Right hindlimb (tissue), 1 donor: ENCODE data around the gene TOB1.
A peak's percentile ranks its signal among the peaks of the same experiment; 100 is the strongest.

Experiments
- DNase-seq: peaks from one replicate; pipeline ENCODE4 v3.0.0-alpha.2; 2018

The TOB1 gene

DNA sequence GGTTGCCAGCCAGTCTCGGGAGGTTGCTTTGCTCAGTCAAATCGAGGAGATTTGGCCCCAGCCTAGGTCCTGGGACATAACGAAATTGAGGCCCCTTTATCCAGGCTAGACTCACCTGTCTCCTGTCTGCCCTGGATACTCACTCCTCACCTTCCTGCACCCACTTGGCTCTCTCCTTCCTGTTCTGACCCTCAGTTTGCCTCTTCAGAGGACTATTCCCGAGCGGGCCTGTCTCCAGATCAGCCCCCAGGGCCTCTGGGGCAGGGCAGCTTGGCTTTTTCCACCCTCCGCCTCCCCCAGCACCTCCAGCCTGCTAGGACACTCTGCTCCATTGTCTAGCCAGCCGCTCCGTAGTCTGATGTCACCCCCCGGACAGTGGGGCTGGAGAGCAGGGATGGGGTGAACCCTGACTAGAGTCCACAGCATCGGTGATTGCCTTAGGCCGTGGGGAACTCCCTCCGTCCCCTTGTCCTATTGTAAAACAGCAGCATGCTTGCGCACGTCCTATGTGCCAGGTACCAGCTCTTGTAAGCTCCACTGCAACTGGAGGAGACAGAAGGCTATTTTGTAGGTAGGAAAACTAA is 21.9 kb downstream of the TOB1 start:
- no peak for DNase-seq

DNA sequence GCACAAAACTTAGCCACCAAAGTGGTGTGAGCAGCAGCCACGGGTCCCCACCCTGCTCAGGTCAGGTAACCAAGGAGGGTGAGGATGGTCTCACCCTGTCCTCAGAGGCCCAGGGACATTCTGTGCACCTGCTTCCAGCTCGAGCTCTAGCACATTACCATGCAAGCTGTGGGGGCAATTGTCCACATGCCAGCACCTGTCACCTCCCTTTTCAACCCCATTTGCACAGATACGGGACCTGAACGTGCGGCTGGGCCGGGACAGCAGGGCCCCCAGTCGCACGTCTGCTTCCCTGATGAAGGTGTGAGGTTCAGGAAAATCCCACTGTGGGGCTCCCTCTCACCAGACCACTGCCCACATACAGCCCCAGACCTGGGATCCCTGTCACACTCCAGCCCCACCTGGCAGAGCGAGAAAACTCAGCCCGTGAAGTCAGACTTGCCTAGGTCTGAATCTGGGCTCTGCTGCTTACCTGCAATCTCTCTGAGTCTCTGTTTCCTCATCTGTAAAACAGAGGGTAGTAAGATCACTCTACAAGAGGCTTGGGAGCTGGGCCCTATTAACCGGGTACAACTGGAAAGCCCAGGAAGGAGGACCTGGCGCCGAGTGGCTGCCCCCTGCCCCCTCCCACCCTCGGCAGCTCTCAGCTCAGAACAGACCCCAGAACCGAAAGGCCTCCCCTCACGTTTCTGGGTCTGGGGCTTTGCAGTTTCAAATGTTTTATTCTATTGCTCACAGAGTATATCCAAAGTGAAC is 22.8 kb downstream of the TOB1 start:
- DNase-seq: no peak

DNA sequence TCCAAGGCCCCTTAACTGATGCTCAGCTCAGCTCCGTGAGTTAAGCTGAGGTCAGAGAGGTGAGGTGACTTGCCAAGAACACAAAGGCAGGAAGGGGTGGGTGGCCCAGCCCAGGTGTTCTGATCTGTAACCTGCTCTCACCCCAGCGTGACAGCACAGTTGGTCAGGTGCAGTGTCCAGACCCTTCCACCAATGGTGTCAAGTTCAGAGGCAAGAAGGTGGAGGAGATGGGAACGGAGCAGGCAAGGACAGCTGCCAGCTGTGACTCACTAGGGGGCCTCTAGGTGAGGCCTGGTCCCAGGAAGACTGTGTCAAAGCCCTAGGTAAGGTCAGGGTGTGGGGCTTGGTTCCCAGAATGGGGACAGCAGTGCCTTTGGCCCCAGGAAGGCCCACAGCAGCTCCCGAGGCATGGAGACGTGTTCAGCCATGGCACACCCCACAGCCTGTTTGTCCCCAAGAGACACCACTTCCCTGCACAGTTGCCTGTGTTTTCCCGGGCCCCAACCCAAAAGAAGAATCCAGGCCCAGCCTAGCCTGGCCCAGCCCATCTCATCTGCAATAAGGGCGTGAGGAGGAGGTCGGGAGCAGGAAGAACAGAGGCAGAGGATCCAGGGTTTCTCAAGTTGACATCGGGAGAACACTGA is 23.5 kb downstream of the TOB1 start:
- DNase-seq: no peak

DNA sequence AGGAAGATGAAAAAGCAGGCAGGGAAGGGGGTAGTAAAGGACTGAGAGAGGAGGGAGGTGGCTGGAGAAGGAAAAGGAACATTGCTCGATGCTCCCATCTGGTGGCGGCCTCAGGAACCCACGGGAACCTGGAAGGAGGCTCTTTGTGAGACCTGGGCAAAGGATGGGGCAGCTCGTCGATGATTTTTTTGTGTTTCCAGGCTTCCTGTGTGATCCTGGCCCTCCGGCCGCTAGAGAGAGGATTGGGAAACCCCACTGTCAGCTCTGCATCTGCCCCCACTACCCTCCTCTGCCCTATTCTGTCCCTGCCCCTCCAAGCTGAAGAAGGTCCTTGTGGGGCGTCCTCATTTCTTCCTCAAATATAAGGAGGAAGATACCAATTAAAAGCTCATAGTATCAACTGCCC is 24.2 kb downstream of the TOB1 start:
- peak; percentile 84 for DNase-seq

DNA sequence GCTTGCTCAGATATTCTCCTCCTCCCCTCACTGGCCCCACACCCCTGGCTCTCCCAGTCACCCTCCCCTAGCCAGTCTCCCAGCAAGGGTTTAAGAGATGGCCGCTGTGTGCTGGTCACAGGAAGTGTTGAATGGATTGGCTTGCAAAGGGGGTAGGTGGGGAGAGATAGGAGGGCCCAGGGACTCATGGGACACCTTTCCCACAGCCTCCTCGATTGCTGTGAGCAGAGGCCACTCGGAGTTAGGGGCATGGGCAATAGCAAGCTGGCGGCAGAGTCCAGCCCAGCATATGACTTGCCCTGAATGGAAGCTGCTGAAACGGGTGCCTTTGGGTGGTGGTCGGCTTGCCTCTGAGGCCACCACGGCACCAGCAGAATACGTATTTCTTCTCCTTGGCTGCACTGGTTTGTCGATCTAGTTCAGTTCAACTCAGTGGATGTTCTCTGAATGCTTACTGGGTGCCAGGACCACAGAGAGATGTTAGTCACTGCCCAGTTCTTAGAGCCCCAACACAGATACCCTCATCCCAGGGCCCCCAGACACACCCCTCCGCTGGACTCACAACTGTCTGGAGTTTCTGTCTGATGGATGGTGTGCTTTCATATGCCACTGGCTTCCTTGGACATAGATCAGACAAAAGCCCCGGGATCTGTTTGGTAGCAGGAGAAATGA is 24.7 kb downstream of the TOB1 start:
- no peak for DNase-seq

DNA sequence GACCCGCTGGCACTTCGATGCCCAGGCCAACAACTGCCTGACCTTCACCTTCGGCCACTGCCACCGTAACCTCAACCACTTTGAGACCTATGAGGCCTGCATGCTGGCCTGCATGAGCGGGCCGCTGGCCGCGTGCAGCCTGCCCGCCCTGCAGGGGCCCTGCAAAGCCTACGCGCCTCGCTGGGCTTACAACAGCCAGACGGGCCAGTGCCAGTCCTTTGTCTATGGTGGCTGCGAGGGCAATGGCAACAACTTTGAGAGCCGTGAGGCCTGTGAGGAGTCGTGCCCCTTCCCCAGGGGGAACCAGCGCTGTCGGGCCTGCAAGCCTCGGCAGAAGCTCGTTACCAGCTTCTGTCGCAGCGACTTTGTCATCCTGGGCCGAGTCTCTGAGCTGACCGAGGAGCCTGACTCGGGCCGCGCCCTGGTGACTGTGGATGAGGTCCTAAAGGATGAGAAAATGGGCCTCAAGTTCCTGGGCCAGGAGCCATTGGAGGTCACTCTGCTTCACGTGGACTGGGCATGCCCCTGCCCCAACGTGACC is 25.8 kb downstream of the TOB1 start:
- no peak for DNase-seq

DNA sequence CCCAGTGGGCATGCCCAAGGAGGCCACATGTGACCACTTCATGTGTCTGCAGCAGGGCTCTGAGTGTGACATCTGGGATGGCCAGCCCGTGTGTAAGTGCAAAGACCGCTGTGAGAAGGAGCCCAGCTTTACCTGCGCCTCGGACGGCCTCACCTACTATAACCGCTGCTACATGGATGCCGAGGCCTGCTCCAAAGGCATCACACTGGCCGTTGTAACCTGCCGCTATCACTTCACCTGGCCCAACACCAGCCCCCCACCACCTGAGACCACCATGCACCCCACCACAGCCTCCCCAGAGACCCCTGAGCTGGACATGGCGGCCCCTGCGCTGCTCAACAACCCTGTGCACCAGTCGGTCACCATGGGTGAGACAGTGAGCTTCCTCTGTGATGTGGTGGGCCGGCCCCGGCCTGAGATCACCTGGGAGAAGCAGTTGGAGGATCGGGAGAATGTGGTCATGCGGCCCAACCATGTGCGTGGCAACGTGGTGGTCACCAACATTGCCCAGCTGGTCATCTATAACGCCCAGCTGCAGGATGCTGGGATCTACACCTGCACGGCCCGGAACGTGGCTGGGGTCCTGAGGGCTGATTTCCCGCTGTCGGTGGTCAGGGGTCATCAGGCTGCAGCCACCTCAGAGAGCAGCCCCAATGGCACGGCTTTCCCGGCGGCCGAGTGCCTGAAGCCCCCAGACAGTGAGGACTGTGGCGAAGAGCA is 26.4 kb downstream of the TOB1 start:
- no peak for DNase-seq

DNA sequence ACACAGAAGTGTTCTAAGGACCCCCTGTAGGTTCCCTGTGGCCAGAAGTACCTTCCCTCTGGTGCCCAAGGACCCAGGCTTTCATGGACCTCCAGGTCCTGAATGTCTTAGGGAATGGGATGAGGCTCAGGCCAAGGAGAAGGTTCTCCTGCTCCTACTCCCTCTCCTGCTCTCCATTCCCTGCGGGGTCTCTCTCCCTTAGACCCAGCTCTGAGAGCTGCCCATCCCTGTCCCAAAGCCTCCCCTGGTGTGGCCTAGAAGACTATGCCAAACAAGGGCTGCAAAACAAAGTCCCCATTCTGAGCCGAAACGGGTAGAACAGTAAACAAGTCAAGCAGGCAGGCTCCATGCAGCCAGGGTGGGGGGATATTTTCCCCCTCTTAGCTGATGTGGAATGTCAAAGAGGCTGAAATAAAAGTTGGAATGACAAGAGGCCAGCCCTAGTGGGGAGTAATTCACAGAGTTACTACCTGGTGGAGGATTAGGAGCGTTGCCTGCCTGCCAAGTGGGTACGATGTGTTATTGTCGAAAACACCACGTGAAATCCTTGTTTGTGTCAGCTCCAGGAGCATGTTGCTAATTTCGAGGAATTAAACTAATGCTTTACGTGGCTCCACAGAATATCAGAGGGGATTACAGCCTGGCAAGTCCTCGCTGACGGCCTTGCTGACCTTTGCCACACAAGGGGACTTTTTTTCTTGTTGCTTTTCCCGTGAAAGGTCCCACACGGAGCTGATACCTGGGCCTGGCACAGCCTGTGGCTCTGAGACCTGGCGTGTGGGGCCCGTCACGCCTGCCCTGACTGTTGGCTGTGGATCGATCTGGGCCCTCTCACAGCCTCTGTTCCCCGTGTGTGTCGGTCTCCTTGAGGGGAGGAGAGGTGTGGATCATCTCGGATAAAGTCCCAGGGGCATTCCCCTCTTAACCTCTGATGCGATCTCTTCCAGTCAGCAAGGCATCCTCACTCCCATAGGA is 27.9 kb downstream of the TOB1 start:
- DNase-seq: no peak

DNA sequence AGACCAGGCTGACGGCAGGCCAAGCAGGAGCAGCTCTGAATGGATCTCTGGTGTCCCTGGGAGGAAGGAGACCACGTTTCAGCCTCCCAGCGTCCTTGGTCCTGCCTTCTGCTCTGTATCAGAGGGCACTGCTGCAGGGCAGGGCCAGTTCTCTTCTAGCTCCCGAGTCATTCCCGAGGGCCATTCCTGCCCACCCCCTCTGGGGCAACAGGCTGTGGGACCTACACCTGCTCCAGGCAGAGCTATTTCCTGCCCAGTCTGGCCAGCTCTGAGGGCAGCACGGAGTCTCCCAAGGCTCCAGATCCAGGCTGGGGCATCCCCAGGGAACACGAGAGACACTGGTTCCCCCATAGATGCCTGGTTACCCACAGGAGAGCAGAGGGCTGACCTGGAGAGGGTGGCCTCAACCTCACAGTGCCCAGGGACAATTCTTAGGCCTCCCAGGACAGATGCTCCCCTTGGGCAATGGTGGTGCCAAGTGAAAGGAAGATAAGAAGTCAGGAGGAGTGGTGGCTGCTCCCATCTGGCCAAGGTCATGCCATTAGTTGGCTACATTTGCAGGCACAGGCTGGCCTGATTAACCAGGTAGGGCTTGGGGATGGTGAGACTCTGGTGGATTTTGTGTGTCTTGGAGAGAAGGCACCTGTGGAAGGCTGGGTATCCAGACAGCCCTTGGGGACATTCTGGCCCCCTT is 28.7 kb downstream of the TOB1 start:
- DNase-seq: no peak

DNA sequence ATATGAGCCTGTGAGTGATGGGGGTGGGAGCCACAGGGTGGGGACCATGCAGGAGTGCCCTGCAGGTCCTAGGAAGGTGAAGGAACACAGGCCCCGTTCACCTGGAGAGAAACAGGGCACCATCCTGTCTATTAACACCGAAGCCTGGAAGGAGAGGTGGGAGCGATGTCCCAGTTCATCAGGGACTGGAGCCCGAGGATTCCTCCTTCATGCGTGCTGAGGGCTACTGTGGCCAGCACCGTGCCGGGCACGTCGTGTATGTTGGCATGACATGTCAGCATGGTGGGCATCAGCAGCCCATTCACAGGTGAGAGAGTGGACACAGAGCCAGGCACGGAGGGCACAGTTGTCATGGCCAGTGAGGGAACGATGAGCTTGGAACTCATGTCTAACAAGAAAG is 29.3 kb downstream of the TOB1 start:
- DNase-seq: no peak

DNA sequence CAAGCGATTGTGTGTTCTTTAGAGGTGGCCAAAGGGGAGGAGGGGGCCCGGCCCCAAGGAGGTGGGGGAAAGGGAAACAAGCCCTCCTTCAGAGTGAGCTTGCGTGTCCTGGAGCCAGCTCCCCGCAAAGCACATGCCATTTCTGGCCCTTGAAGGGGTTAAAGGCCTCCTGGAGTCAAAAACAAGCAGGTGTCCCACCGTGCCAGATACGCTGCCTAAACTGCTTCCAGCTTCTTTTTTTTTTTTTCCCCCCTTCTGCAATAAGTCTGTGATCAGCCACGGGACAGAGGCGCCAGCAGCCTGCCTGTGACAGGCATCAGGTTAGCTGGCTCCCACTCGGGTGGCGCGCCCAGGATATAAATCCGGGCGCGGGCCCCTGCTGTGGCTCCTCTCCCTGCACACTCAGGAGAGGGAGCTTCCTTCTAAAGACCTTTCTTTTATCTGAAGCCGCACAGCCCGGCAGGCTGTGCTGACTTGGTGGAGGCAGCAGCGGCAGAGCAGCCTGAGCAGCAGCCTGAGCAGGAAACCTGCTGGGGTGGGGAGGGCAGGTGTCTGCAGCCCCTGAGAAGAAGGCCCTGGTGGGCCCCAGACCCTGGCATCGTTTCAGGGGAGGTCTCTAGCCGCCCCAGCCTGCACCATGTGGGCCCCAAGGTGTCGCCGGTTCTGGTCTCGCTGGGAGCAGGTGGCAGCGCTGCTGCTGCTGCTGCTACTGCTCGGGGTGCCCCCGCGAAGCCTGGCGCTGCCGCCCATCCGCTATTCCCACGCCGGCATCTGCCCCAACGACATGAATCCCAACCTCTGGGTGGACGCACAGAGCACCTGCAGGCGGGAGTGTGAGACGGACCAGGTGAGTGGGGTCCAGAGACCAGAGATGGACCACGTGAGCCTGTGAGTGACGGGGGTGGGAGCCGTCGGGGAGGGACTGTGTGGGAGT is 30.6 kb downstream of the TOB1 start, which contains the start of gene WFIKKN2:
WFIKKN2 (plus strand) TSS at position 286 of the 934 bp plus-strand sequence; CDS start at position 638, 352 bp downstream.
- DNase-seq: peak; percentile 39

DNA sequence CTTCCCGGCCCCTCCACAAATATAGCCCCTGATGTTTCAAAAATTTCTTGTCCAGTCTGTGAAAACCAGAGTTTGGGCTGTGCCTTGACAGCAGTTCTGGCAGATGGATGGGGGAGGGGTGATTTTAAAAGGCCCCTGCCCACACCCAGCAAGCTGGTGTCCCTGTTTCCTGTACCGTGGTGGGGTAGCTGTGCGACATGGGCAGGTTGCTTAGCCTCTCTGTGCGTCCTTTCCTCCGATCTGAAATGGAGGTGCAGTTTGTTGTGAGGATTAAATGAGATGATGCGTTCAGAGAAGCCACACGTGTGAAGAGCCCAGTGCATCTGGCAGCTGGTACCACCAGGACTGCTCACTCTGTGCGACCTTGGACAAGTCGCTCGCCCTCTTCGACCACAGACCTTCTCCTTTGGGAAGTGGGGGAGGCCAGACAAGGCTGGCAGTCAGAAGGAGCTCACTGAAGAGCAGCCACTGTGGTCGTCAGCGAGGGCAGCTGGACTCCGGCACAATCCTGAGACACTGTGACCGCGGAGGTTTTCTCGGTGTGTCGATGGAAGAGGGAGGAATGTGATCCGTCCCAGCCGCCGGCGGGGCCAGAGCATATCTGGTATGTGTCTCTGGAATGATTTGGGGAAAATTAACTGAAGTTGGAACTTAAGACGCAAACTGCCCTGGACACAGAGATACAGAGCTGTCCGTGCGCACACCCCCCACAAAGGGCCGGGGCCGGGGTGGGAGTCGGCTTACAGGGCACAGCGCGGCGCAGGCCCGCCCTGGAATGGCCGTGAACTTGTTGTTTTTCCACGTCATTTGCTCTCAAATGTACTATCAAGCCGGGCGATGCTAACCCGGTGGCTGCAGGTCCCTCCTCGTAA is 31.5 kb downstream of the TOB1 start:
- peak; percentile 70 for DNase-seq

DNA sequence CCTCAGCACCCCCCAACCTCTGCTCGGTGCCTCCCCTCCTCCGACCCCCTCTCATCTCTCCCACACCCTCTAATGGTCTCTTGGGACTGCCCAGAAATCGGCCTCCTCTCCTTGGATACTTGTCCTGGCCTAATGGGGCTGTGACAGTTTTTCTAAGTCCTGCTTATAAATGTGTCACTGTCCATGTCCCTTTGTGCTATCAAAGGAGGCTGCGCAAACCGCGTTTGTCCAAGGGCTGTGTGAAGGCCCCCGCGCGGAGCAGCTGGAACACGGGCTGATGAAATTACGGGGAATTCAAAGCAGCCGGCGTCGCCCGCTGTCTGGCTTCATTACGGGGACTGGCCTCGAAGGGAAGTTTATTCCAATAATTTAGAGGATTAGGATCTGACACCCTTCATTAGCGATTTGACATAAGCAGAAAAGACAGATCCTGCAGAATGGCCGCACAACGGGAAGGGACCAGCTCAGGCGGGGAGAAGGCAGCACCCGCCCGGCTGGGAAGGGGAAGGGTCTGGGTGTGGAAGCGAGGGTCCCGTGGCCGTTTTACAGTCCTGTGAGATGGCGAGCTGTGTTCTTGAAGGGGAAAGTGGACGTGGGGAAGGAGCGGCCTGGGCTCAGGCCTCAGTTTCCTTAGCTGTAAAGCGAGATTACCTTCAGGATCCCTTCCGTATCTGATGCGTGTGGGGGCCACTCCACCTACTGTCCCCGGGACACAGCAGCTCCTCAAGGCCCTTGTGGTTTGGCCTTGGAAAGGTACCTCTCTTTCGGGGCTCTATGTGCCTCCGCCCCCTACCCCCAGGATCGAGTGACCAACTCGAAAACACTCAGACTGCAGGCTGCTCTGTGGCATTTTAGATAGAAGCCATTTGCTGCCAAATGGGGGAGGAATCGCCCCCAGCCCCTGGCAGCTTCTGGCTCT is 32.4 kb downstream of the TOB1 start:
- no peak for DNase-seq

DNA sequence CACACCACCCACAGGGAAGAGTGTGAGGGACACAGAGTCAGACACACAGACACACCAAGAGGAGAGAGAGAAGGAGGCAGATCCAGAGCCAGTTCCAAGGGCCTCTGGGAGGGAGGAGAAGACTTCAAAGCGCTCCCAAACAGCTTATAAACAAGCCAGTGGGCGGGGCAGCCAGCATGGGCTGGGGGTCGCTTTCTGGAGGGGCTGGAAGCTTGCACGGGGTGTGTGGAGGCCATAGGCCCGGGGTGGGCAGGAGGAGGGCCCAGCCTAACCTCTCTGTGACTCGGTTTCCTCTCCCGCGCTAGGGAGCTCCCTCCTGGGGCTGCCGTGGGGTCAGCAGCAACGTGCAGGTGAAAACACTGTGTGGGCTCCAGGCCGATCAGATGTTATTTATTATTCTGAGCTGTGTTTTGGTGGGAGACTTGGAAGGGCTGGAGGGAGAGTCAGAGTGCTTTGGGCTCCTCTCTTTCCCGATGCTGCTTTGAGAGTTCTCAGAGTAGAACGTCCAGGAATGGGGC is 33.2 kb downstream of the TOB1 start:
- peak; percentile 63 for DNase-seq

DNA sequence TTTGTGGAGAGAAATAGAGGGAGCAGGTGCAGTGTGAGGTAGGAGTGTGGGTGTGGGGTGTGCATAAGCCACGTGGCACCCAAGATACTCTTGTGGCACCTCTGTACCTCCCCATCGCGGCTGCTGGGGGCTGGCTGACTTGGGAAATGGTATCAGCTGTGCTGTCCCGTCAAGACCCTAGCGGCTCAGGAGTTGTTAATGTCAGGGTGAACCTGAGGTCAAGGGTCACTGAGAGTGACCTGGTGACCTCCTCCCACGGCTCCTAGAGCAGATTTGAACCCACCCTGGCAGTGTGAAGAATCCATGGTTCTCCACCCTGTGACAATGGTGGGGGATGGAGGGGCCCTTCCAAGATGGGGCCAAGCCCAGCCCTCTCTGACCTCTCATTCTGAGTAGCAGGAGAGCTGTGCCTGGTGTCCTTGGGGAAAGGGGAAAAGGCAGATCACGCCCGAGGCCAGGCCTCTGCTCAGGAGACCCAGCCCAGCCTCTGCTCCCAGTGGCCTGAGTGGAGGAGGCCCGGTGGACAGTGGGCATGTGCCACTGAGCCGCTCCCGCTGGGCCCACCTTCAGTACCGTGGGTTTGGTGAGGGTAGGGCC is 33.8 kb downstream of the TOB1 start:
- DNase-seq: no peak

DNA sequence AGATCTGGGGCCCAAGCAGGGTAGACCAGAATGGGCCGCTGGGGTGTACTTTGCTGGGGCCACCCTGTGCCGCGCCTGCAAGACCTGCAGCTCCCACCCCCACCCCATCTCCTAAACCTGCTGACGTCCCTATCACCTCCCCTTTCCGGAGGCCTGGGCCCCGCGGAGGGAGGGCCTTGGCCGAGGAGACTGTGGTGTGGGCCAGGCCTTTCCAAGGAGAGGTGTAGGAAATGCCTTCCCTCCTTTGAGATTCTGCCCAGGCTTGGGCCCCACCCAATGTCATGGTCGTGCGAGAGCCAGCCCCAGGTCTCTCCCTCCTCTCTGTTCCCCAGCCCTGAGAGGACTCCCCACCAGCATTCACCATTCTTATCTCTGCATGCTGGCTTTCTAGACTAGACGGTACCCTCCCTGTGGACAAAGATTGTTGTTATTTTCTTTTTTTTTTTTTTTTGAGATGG is 34.7 kb downstream of the TOB1 start:
- peak; percentile 92 for DNase-seq

DNA sequence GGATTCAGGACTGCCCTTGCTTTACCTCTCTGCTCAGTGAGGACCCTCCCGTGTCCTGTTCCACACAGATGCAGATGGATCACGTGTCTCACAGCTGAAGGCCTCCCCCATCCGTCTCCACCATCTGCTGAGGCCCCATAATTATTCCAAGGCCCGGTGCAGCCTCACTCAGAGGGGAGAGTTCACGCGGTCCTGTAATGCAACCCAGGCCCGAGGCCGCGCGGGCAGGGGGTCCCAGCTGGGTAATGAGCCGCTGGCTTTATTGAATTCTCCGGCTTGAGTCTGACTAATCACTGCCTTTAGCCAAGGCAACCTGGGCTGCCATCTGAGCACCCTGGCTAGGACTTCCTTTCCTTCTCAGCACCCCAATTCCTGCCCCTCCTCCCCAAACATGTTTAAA is 35.2 kb downstream of the TOB1 start:
- DNase-seq: peak; percentile 82
